Measurements from ENCODE around the gene SOS1.

DNA sequence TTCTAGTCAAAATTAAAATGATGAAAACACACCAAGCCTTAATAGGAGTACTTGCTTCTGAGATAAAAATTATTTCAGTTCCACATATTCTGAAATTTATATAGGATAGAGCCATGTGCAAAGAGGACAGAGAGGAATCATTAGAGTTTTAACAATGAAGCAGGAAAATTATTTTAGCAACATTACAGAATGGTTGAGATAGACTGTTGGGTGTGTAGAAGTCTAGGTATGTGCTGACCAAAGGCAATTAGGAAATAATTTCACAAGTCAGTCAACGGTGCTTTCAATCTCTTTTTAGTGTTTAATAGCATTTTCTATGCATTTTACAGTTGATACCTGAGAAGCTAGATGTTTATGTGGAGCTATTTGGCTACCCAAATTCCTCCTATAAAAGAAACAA, 25.2 kb downstream of the SOS1 start:
- no peak for TF ChIP-seq GABPA (IDR thresholded peaks at IDR 0.05; ENCODE audit: low read depth)
- TF ChIP-seq, protein P1, sequence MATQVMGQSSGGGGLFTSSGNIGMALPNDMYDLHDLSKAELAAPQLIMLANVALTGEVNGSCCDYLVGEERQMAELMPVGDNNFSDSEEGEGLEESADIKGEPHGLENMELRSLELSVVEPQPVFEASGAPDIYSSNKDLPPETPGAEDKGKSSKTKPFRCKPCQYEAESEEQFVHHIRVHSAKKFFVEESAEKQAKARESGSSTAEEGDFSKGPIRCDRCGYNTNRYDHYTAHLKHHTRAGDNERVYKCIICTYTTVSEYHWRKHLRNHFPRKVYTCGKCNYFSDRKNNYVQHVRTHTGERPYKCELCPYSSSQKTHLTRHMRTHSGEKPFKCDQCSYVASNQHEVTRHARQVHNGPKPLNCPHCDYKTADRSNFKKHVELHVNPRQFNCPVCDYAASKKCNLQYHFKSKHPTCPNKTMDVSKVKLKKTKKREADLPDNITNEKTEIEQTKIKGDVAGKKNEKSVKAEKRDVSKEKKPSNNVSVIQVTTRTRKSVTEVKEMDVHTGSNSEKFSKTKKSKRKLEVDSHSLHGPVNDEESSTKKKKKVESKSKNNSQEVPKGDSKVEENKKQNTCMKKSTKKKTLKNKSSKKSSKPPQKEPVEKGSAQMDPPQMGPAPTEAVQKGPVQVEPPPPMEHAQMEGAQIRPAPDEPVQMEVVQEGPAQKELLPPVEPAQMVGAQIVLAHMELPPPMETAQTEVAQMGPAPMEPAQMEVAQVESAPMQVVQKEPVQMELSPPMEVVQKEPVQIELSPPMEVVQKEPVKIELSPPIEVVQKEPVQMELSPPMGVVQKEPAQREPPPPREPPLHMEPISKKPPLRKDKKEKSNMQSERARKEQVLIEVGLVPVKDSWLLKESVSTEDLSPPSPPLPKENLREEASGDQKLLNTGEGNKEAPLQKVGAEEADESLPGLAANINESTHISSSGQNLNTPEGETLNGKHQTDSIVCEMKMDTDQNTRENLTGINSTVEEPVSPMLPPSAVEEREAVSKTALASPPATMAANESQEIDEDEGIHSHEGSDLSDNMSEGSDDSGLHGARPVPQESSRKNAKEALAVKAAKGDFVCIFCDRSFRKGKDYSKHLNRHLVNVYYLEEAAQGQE (IDR thresholded peaks at IDR 0.05; ENCODE audit: insufficient replicate concordance, low read depth), result no peak
- TF ChIP-seq, protein P2, sequence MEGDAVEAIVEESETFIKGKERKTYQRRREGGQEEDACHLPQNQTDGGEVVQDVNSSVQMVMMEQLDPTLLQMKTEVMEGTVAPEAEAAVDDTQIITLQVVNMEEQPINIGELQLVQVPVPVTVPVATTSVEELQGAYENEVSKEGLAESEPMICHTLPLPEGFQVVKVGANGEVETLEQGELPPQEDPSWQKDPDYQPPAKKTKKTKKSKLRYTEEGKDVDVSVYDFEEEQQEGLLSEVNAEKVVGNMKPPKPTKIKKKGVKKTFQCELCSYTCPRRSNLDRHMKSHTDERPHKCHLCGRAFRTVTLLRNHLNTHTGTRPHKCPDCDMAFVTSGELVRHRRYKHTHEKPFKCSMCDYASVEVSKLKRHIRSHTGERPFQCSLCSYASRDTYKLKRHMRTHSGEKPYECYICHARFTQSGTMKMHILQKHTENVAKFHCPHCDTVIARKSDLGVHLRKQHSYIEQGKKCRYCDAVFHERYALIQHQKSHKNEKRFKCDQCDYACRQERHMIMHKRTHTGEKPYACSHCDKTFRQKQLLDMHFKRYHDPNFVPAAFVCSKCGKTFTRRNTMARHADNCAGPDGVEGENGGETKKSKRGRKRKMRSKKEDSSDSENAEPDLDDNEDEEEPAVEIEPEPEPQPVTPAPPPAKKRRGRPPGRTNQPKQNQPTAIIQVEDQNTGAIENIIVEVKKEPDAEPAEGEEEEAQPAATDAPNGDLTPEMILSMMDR (IDR thresholded peaks at IDR 0.05; ENCODE audit: insufficient read depth, low read length), result no peak
- TF ChIP-seq POLR2AphosphoS5 (IDR thresholded peaks at IDR 0.05; ENCODE audit: low read depth), result no peak
- TF ChIP-seq SPI1 (IDR thresholded peaks at IDR 0.05; ENCODE audit: borderline replicate concordance, low read depth), result no peak
